GM12874 (cell line): ENCODE measurements around the gene RUSC2.

Experiments
- TF ChIP-seq, protein P1 (sequence below): IDR thresholded peaks from 2 replicates; pipeline ENCODE4 v1.5.1; 2011; ENCODE audit warnings: low read depth, mild to moderate bottlenecking, control low read depth, low read length, moderate library complexity; ENCODE audit not compliant: insufficient read depth

Gene RUSC2

DNA sequence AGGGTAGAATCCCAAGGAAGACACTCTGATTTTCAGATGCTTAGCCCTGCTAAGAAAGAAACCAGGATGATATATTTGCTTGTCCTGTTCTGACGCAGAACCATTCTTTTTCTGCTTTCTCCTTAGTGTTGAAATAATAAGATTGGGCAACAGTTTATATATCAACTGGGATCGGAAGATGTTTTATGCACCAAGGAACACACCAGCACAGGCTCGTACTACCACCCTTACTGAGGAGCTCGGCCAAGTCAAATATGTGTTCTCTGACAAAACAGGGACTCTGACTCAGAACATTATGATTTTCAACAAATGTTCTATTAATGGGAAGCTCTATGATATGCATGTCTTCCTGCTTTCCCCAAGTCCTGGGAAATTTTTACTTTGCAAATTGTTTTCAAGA, 19.0 kb upstream of the RUSC2 start:
- TF ChIP-seq, protein P1, sequence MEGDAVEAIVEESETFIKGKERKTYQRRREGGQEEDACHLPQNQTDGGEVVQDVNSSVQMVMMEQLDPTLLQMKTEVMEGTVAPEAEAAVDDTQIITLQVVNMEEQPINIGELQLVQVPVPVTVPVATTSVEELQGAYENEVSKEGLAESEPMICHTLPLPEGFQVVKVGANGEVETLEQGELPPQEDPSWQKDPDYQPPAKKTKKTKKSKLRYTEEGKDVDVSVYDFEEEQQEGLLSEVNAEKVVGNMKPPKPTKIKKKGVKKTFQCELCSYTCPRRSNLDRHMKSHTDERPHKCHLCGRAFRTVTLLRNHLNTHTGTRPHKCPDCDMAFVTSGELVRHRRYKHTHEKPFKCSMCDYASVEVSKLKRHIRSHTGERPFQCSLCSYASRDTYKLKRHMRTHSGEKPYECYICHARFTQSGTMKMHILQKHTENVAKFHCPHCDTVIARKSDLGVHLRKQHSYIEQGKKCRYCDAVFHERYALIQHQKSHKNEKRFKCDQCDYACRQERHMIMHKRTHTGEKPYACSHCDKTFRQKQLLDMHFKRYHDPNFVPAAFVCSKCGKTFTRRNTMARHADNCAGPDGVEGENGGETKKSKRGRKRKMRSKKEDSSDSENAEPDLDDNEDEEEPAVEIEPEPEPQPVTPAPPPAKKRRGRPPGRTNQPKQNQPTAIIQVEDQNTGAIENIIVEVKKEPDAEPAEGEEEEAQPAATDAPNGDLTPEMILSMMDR = no peak

DNA sequence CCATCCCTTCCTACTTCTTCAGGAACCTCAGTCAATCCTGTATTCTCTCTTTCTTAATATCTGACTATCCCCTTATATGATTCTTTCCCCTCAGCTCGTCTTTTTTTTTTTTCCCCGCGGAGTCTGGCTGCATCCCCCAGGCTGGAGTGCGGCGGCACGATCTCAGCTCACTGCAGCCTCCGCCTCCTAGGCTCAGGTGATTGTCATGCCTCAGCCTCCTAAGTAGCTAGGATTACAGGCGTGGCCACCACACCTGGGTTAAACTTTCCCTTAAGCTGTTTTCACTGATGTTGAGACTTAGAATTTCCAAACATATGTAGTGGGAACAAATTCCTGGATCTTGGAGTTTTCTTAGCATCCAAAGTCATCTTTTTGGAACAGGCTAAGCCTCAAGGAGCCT, 13.3 kb upstream of the RUSC2 start:
- TF ChIP-seq, protein P1 = no peak

DNA sequence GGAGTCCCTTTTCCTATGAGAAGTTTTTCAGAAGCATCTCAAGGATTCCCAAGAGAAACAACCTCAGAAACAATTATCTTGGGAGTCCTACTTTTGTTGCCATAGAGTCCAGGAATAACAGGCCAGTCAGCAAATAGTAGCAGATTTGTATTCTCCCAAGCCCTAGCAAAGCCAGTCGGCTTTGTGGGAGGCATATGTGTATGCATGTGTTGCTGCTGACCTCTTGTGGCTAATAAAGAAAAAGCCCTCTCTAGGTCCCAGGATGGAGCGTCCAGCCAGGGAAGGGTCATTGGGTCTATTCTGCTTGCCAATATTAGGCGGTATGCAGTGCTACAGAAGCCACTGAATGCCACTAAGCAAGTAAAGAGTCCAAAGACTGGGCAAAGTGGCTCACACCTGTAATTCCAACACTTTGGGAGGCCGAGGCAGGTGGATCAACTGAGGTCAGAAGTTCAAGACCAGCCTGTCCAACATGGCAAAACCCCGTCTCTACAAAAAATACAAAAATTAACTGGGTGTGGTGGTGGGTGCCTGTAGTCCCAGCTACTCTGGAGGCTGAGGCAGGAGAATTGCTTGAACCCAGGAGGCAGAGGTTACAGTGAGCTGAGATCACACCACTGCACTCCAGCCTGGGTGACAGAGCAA, 12.6 kb upstream of the RUSC2 start:
- TF ChIP-seq, protein P1 = peak; percentile 75

DNA sequence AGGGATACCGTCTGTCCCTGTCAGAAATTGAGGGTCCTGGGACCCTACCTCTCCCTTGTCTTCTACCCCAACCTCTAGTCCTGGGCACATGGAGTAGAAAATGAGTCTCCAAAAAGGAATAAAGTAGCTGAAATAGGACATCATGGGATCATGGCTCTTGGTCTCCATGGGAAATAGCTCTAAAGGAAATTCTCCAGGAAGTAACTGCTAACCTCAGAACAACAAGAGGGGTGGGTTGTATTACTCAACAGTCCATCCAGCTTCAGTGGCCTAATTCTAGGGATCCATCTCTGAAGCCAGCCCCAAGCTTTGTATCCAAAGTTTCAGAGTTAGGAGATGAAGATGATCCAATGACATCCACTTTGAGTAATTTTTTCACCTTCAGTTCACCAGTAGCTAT, 11.0 kb upstream of the RUSC2 start:
- TF ChIP-seq, protein P1 = no peak

DNA sequence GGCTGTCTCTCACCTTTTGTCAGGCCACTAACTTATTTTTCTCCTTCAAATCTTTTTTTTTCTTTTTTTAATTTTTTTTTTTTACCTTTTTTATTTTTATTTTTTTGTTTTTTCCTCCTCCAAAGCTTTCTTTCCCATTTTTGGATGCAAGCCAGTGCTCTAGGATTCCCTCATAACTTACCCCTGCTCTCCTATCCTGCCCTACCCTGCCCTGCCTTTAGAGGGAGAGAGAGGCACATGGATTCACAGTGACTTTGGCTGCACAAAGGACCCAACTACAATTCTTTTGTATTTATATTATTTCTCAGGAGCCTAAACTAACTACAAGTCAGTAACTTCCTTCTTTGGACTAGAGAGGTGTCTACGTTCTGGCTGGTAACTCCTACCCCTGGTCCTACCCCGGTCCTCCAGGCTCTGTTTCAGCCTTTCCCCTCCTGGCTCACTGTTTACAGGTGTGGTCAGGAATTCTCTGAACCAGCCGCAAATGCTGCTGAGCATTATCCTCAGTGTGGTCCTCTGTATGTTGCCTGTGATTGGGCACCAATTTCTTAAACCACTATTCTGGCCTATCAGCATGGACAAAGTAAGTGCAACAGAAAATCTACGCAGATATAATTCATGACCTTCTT, 8.4 kb upstream of the RUSC2 start:
- TF ChIP-seq, protein P1 = peak; percentile 58

DNA sequence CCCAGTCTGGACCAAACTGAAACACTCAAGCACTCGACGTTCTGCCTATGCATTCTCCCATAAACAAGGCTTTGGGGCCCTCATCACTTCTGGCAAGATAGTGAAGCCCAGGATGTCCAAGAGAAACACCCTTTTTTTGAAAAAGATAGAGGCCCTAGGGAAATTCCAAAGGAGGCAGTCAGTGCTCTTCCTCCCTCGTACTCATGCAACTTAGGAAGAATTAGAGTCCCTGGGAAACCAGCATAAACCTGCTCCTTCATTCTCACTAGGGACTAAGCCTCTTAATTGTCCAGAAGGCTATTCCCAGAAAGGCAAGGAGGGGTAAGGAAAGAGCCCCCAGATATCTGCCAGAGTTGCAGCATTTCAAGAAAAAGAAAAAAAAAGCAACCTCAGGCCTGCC, 7.8 kb upstream of the RUSC2 start:
- TF ChIP-seq, protein P1 = no peak

DNA sequence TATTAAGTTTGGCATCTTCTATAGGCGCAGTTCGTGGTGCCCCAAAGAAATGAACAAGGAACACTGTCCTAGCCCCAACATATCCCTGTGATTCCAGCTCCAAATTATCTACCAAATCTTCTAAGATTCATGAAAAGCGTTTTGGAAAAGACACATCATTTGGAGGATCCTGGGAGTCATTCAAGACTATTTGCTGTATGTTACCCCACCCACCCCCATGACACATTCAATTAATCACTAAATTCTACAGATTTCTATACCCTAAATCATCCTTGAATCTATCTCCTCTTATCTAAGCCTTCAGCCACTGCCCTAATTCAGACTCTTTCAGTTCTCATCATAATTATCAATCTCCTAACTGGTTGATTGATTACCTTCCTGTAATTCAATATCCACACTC, 5.5 kb upstream of the RUSC2 start:
- TF ChIP-seq, protein P1 = no peak

DNA sequence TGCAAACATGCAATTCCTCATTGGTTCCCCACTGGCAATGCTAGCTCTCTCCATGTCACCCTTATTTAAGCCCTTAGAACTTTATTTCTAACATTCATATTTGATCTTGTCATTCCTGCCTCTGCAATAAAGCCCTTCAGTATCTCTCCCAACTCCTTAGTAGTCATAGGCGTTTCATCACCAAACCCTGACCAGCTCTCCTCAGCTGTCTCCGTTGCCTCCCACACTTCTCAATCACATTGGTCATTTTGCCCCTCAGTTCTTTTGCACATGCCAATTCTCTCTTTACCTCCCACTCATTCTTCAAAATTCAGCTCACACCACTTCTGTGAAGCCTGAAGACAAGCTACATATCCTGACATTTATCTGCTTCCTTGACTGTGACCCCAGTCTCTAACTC, 2.8 kb upstream of the RUSC2 start:
- TF ChIP-seq, protein P1 = no peak
